GM23338 (cell line): ENCODE measurements around the gene EBI3. TPM values are rescaled to one million over a fixed set of nuclear protein-coding genes. Genes with fewer than 3 reads are reported as not detected.
"Not testable (repeated sequence)": the region's sequence is repeated elsewhere in the genome, so short reads cannot be mapped to it uniquely, and the experiment has no call there.

Source experiments
- ATAC-seq: fragments of 200-7000 bp; cut with Tn5 transposase; 3 replicates; pipeline ENCODE4 v1.9.1; 2020
- DNase-seq: peaks from one replicate; pipeline ENCODE4 v3.0.0-alpha.2; 2015; ENCODE audit warnings: low spot score
- H2AFZ ChIP-seq: fragments of 200-600 bp; sonication (generic); 2 replicates; pipeline ENCODE4 v1.8.0; 2016; ENCODE audit warnings: antibody characterized with exemption, mild to moderate bottlenecking, moderate library complexity
- H3F3A ChIP-seq: fragments of 200-600 bp; sonication (generic); replicated peaks from 2 replicates; pipeline ENCODE4 v1.8.0; 2017; ENCODE audit warnings: antibody characterized with exemption, mixed run types, low read depth
- H3K27ac ChIP-seq: fragments of 200-600 bp; sonication (generic); 2 replicates; pipeline ENCODE4 v1.6.1; 2016; ENCODE audit warnings: low read depth
- H3K27me3 ChIP-seq: fragments of 200-600 bp; sonication (generic); 2 replicates; pipeline ENCODE4 v1.8.0; 2016; ENCODE audit warnings: mild to moderate bottlenecking, mixed run types, moderate library complexity; ENCODE audit not compliant: insufficient read depth
- H3K36me3 ChIP-seq: fragments of 200-600 bp; sonication (generic); 2 replicates; pipeline ENCODE4 v1.8.0; 2016; ENCODE audit warnings: mild to moderate bottlenecking; ENCODE audit not compliant: insufficient read depth
- H3K4me1 ChIP-seq: fragments of 200-600 bp; sonication (generic); 2 replicates; pipeline ENCODE4 v1.8.0; 2016; ENCODE audit warnings: mild to moderate bottlenecking, moderate library complexity; ENCODE audit not compliant: insufficient read depth
- H3K4me2 ChIP-seq: fragments of 200-600 bp; sonication (generic); 2 replicates; pipeline ENCODE4 v1.7.1; 2017; ENCODE audit warnings: mixed run types
- H3K4me3 ChIP-seq: fragments of 200-600 bp; sonication (generic); 2 replicates; pipeline ENCODE4 v1.6.1; 2016; ENCODE audit warnings: mixed run types
- H3K79me2 ChIP-seq: fragments of 200-600 bp; sonication (generic); replicated peaks from 2 replicates; pipeline ENCODE4 v1.8.0; 2017; ENCODE audit warnings: mild to moderate bottlenecking; ENCODE audit not compliant: insufficient read depth
- H3K9me2 ChIP-seq: fragments of 200-600 bp; sonication (generic); 2 replicates; pipeline ENCODE4 v1.8.0; 2017; ENCODE audit not compliant: insufficient read depth
- H4K20me1 ChIP-seq: fragments of 200-600 bp; sonication (generic); replicated peaks from 2 replicates; pipeline ENCODE4 v1.8.0; 2017; ENCODE audit warnings: mild to moderate bottlenecking; ENCODE audit not compliant: insufficient read depth
- H3K27ac Mint-ChIP-seq: 2 replicates; pipeline ENCODE4 v1.8.0; 2020; ENCODE audit warnings: inconsistent platforms, mild to moderate bottlenecking, moderate library complexity, mixed read lengths
- H3K27me3 Mint-ChIP-seq: 3 replicates; pipeline ENCODE4 v1.8.0; 2022; ENCODE audit warnings: low read depth, mild to moderate bottlenecking, moderate library complexity, mixed read lengths, inconsistent platforms; ENCODE audit not compliant: insufficient read depth, poor library complexity
- H3K36me3 Mint-ChIP-seq: 3 replicates; pipeline ENCODE4 v1.8.0; 2021; ENCODE audit warnings: low read depth, mild to moderate bottlenecking, inconsistent platforms, moderate library complexity, mixed read lengths
- H3K4me1 Mint-ChIP-seq: 3 replicates; pipeline ENCODE4 v1.8.0; 2020; ENCODE audit warnings: mild to moderate bottlenecking, inconsistent platforms, mixed read lengths
- H3K4me3 Mint-ChIP-seq: 3 replicates; pipeline ENCODE4 v1.8.0; 2021; ENCODE audit warnings: moderate library complexity, mild to moderate bottlenecking, inconsistent platforms, mixed read lengths
- H3K9me3 Mint-ChIP-seq: 3 replicates; pipeline ENCODE4 v1.8.0; 2020; ENCODE audit warnings: moderate library complexity, mild to moderate bottlenecking, inconsistent platforms, mixed read lengths
- CTCF ChIP-seq, 2 experiments: fragments of 200-600 bp in 1 of 2; sonication (generic) in 1 of 2; conservative IDR thresholded peaks; 2 replicates each; pipeline versions ENCODE4 v1.5.1 to v1.6.1; 2016 to 2017; ENCODE audit warnings: antibody characterized with exemption in 2 of 2, low read depth in 2 of 2, mild to moderate bottlenecking in 2 of 2, moderate library complexity in 1 of 2
- ETS1 ChIP-seq: IDR thresholded peaks from 2 replicates; pipeline ENCODE4 v1.6.1; 2016; ENCODE audit warnings: antibody characterized with exemption
- EZH2 ChIP-seq: fragments of 200-600 bp; sonication (generic); IDR thresholded peaks from one replicate; pipeline ENCODE4 v1.8.0; 2017; ENCODE audit warnings: antibody characterized with exemption, mild to moderate bottlenecking, low read depth; ENCODE audit not compliant: unreplicated experiment
- JUNB ChIP-seq: IDR thresholded peaks from one replicate; pipeline ENCODE4 v1.6.1; 2016; ENCODE audit warnings: antibody characterized with exemption; ENCODE audit not compliant: unreplicated experiment
- NANOG ChIP-seq: IDR thresholded peaks from 2 replicates; pipeline ENCODE4 v1.6.1; 2016; ENCODE audit warnings: antibody characterized with exemption, borderline replicate concordance
- REST ChIP-seq: IDR thresholded peaks from one replicate; pipeline ENCODE4 v1.6.1; 2018; ENCODE audit warnings: antibody characterized with exemption; ENCODE audit not compliant: unreplicated experiment
- ZNF114 ChIP-seq: fragments of 250-450 bp; sonication (Bioruptor Pico); IDR thresholded peaks from 2 replicates; pipeline ENCODE4 v1.5.0; 2020; ENCODE audit warnings: mild to moderate bottlenecking, moderate library complexity
- ZNF331 ChIP-seq: fragments of 250-450 bp; sonication (Bioruptor Pico); IDR thresholded peaks from 2 replicates; pipeline ENCODE4 v1.5.0; 2020; ENCODE audit warnings: low read depth, mild to moderate bottlenecking, moderate library complexity
- polyA plus RNA-seq: library from polyadenylated mRNA; unstranded; fragments of >200 nt; fragmentation: Nextera tagmentation; extraction: Ambion mirVana; gene quantifications from 2 replicates; pipeline ENCODE4 v1.2.1, GENCODE V29; 2016
- total RNA-seq: library from RNA; depleted of rRNA; stranded (reverse); fragments of >200 nt; shearing (Covaris generic); gene quantifications from 2 replicates; pipeline ENCODE4 v1.2.3, GENCODE V29; 2014

EBI3 gene
- total and polyA plus RNA-seq, 2 experiments from 2014 or later, result 0.52 to 1.4 TPM

GRCh38 chr19:4241824-4242430 lies 12.6 kb downstream of the EBI3 start (continued):
- TF ChIP-seq CTCF (conservative IDR thresholded peaks at IDR 0.05; ENCODE audit: low read depth in 2 of 2) (no peak), NANOG (no peak), ETS1 (no peak), ZNF114 (CRISPR knock-in tag) (no peak), REST (no peak), JUNB (no peak), ZNF331 (CRISPR knock-in tag) (no peak), EZH2 (no peak)

GRCh38 chr19:4245938-4246337 lies 16.6 kb downstream of the EBI3 start:
- not testable (repeated sequence) for H3K9me2 ChIP-seq, H4K20me1 ChIP-seq, H3F3A ChIP-seq, ATAC-seq, H3K4me1 Mint-ChIP-seq, H3K4me1 ChIP-seq, H3K27me3 Mint-ChIP-seq, H3K27me3 ChIP-seq, H3K27ac Mint-ChIP-seq, H3K79me2 ChIP-seq, H3K36me3 ChIP-seq, DNase-seq
- Histone ChIP-seq H3K4me2 (peak overlapping the region; percentile 72), H2AFZ (peak overlapping the region; percentile 86), H3K4me3 (peak overlapping the region; percentile 50), H3K27ac (peak overlapping the region; percentile 90)
- Mint-ChIP-seq H3K9me3 (peaks cover 11% of the 10 kb centered on the region), H3K36me3 (peaks cover 23% of the 10 kb centered on the region), H3K4me3 (peak overlapping the region; percentile 93; the same call in 2 of the 3 replicates)
